Karpas-422 (cell line): ENCODE measurements around the gene TUBG2. TPM values are rescaled to one million over a fixed set of nuclear protein-coding genes. Genes with fewer than 3 reads are reported as not detected.
"Not testable (repeated sequence)": the region's sequence is repeated elsewhere in the genome, so short reads cannot be mapped to it uniquely, and the experiment has no call there.

Experiments
- DNase-seq: peaks from one replicate; pipeline ENCODE4 v3.0.0-alpha.2; 2015
- H2AFZ ChIP-seq: fragments of 200-600 bp; sonication (generic); 2 replicates; pipeline ENCODE4 v1.6.1; 2014; ENCODE audit warnings: antibody characterized with exemption, low read length, mixed read lengths
- H3K27ac ChIP-seq: fragments of 200-600 bp; sonication (generic); 2 replicates; pipeline ENCODE4 v1.5.1; 2014; ENCODE audit warnings: mild to moderate bottlenecking, low read length, moderate library complexity
- H3K27me3 ChIP-seq: fragments of 200-600 bp; sonication (generic); 2 replicates; pipeline ENCODE4 v1.6.1; 2014; ENCODE audit warnings: low read length, mixed read lengths
- H3K36me3 ChIP-seq: fragments of 200-600 bp; sonication (generic); 2 replicates; pipeline ENCODE4 v1.6.1; 2014; ENCODE audit warnings: low read length, mixed read lengths; ENCODE audit not compliant: insufficient read depth
- H3K4me1 ChIP-seq: fragments of 200-600 bp; sonication (generic); 2 replicates; pipeline ENCODE4 v1.6.1; 2014; ENCODE audit warnings: mild to moderate bottlenecking, low read length, mixed read lengths
- H3K4me2 ChIP-seq: fragments of 200-600 bp; sonication (generic); 2 replicates; pipeline ENCODE4 v1.6.1; 2014; ENCODE audit warnings: low read length, low read depth, mild to moderate bottlenecking; ENCODE audit not compliant: poor library complexity, severe bottlenecking
- H3K4me3 ChIP-seq: fragments of 200-600 bp; sonication (generic); 2 replicates; pipeline ENCODE4 v1.5.1; 2014; ENCODE audit warnings: mild to moderate bottlenecking, antibody characterized with exemption, low read length, mixed read lengths
- H3K79me2 ChIP-seq: fragments of 200-600 bp; sonication (generic); 2 replicates; pipeline ENCODE4 v1.6.1; 2014; ENCODE audit warnings: mild to moderate bottlenecking, low read length, mixed read lengths
- H3K9ac ChIP-seq: fragments of 200-600 bp; sonication (generic); 2 replicates; pipeline ENCODE4 v1.6.0; 2014; ENCODE audit warnings: low read length
- H3K9me2 ChIP-seq: fragments of 200-600 bp; sonication (generic), shearing (Covaris generic); replicated peaks from 2 replicates; pipeline ENCODE4 v1.6.0; 2014; ENCODE audit warnings: mild to moderate bottlenecking, low read length, moderate library complexity; ENCODE audit not compliant: insufficient read depth
- H3K9me3 ChIP-seq: fragments of 300-700, 200-600 bp; sonication (generic); 2 replicates; pipeline ENCODE4 v1.6.1; 2014; ENCODE audit warnings: low read length, mixed read lengths
- H4K20me1 ChIP-seq: fragments of 200-600 bp; sonication (generic); 2 replicates; pipeline ENCODE4 v1.6.1; 2014; ENCODE audit warnings: mild to moderate bottlenecking, antibody characterized with exemption, low read length, low read depth; ENCODE audit not compliant: insufficient read depth
- total RNA-seq: library from RNA; depleted of rRNA; stranded (reverse); fragments of >200 nt; shearing (Covaris generic); gene quantifications from 2 replicates; pipeline ENCODE4 v1.2.3, GENCODE V29; 2014; ENCODE audit warnings: low replicate concordance

Gene TUBG2
- total RNA-seq, 1 experiment from 2014 or later, result 15.3 TPM

- DNase-seq, result no peak
Observed at GRCh38 chr17:42623271-42623670, 35.8 kb upstream of the TUBG2 start.

GRCh38 chr17:42623732-42624596 is 35.1 kb upstream of the TUBG2 start:
- no peak overlapping the region for H3K4me3 ChIP-seq

More at GRCh38 chr17:42623271-42623670, 35.8 kb upstream of the TUBG2 start:
- no peak overlapping the region for H3K4me3 ChIP-seq
- H3K9me2 ChIP-seq, result no peaks in the 10 kb centered on the region
- H3K9me3 ChIP-seq, result no peaks in the 10 kb centered on the region
- no peaks in the 10 kb centered on the region for H3K27me3 ChIP-seq
- H2AFZ ChIP-seq, result no peak overlapping the region
- no peak overlapping the region for H3K27ac ChIP-seq
- H3K4me1 ChIP-seq, result peaks cover 9% of the 10 kb centered on the region
- no peaks in the 10 kb centered on the region for H3K36me3 ChIP-seq
- H4K20me1 ChIP-seq, result no peaks in the 10 kb centered on the region
- no peak overlapping the region for H3K4me2 ChIP-seq
- H3K9ac ChIP-seq, result no peak overlapping the region
- no peaks in the 10 kb centered on the region for H3K79me2 ChIP-seq

GRCh38 chr17:42627032-42627764 is 31.9 kb upstream of the TUBG2 start:
- H3K9ac ChIP-seq, H3K4me2 ChIP-seq, H3K9me3 ChIP-seq, DNase-seq, H3K27me3 ChIP-seq, H3K79me2 ChIP-seq, H3K4me1 ChIP-seq, H3K9me2 ChIP-seq, H4K20me1 ChIP-seq, H3K4me3 ChIP-seq, H3K36me3 ChIP-seq, H2AFZ ChIP-seq, H3K27ac ChIP-seq: not testable (repeated sequence)

More at GRCh38 chr17:42623732-42624596, 35.1 kb upstream of the TUBG2 start:
- no peak overlapping the region for H3K4me2 ChIP-seq
- H2AFZ ChIP-seq, result no peak overlapping the region
- H3K79me2 ChIP-seq, result no peaks in the 10 kb centered on the region
- no peaks in the 10 kb centered on the region for H3K9me2 ChIP-seq
- peaks cover 3% of the 10 kb centered on the region for H3K4me1 ChIP-seq
- no peak overlapping the region for H3K9ac ChIP-seq
- H3K27me3 ChIP-seq, result no peaks in the 10 kb centered on the region
- DNase-seq, result no peak
- no peaks in the 10 kb centered on the region for H3K9me3 ChIP-seq
- no peaks in the 10 kb centered on the region for H4K20me1 ChIP-seq
- H3K27ac ChIP-seq, result no peak overlapping the region
- H3K36me3 ChIP-seq, result no peaks in the 10 kb centered on the region

- Histone ChIP-seq H3K9ac (no peak overlapping the region), H3K9me2 (no peaks in the 10 kb centered on the region), H3K79me2 (no peaks in the 10 kb centered on the region), H2AFZ (no peak overlapping the region), H3K4me1 (no peaks in the 10 kb centered on the region), H3K27ac (no peak overlapping the region), H3K9me3 (no peaks in the 10 kb centered on the region), H3K27me3 (no peaks in the 10 kb centered on the region), H3K36me3 (no peaks in the 10 kb centered on the region), H4K20me1 (no peaks in the 10 kb centered on the region), H3K4me2 (no peak overlapping the region), H3K4me3 (no peak overlapping the region)
- no peak for DNase-seq
Observed at GRCh38 chr17:42629411-42630009, 29.6 kb upstream of the TUBG2 start.

GRCh38 chr17:42632949-42633444 is 26.1 kb upstream of the TUBG2 start:
- no peak overlapping the region for H3K4me2 ChIP-seq
- no peak overlapping the region for H2AFZ ChIP-seq
- no peak overlapping the region for H3K27ac ChIP-seq
- H3K9me2 ChIP-seq, result no peaks in the 10 kb centered on the region
- no peaks in the 10 kb centered on the region for H3K4me1 ChIP-seq
- no peak overlapping the region for H3K9ac ChIP-seq
- no peak for DNase-seq
- H4K20me1 ChIP-seq, result no peaks in the 10 kb centered on the region
- no peaks in the 10 kb centered on the region for H3K27me3 ChIP-seq
- no peak overlapping the region for H3K4me3 ChIP-seq
- no peaks in the 10 kb centered on the region for H3K79me2 ChIP-seq
- H3K36me3 ChIP-seq, result no peaks in the 10 kb centered on the region
- H3K9me3 ChIP-seq, result no peaks in the 10 kb centered on the region

GRCh38 chr17:42639525-42640113 is 19.5 kb upstream of the TUBG2 start:
- no peaks in the 10 kb centered on the region for H3K4me1 ChIP-seq
- no peak overlapping the region for H3K4me3 ChIP-seq
- no peak overlapping the region for H3K4me2 ChIP-seq
- H3K9me3 ChIP-seq, result no peaks in the 10 kb centered on the region
- H3K9me2 ChIP-seq, result no peaks in the 10 kb centered on the region
- H3K27me3 ChIP-seq, result no peaks in the 10 kb centered on the region
- no peaks in the 10 kb centered on the region for H4K20me1 ChIP-seq
- no peak overlapping the region for H3K27ac ChIP-seq
- no peaks in the 10 kb centered on the region for H3K79me2 ChIP-seq
- no peak overlapping the region for H3K9ac ChIP-seq
- no peak overlapping the region for H2AFZ ChIP-seq
- no peaks in the 10 kb centered on the region for H3K36me3 ChIP-seq
- no peak for DNase-seq

- DNase-seq, result no peak
- Histone ChIP-seq H4K20me1 (no peaks in the 10 kb centered on the region), H3K36me3 (no peaks in the 10 kb centered on the region), H2AFZ (no peak overlapping the region), H3K4me1 (no peaks in the 10 kb centered on the region), H3K9me3 (no peaks in the 10 kb centered on the region), H3K9me2 (no peaks in the 10 kb centered on the region), H3K9ac (no peak overlapping the region), H3K4me3 (no peak overlapping the region), H3K79me2 (no peaks in the 10 kb centered on the region), H3K4me2 (no peak overlapping the region), H3K27me3 (no peaks in the 10 kb centered on the region), H3K27ac (no peak overlapping the region)
Observed at GRCh38 chr17:42640121-42640520, 19.0 kb upstream of the TUBG2 start.

- H3K9me2 ChIP-seq, result no peaks in the 10 kb centered on the region
- H3K4me3 ChIP-seq, result no peak overlapping the region
- no peaks in the 10 kb centered on the region for H3K9me3 ChIP-seq
- no peaks in the 10 kb centered on the region for H3K36me3 ChIP-seq
- H3K4me2 ChIP-seq, result no peak overlapping the region
- no peak overlapping the region for H3K9ac ChIP-seq
- H3K27me3 ChIP-seq, result no peaks in the 10 kb centered on the region
- no peak overlapping the region for H2AFZ ChIP-seq
- no peaks in the 10 kb centered on the region for H4K20me1 ChIP-seq
- no peaks in the 10 kb centered on the region for H3K79me2 ChIP-seq
- H3K27ac ChIP-seq, result no peak overlapping the region
- H3K4me1 ChIP-seq, result no peaks in the 10 kb centered on the region
- no peak for DNase-seq
Observed at GRCh38 chr17:42642336-42642735, 16.7 kb upstream of the TUBG2 start.
